Measurements from ENCODE around the gene OGFOD1. TPM values are rescaled to one million over a fixed set of nuclear protein-coding genes. Genes with fewer than 3 reads are reported as not detected.
A peak's percentile ranks its signal among the peaks of the same experiment; 100 is the strongest.

Gene OGFOD1
- total RNA-seq, 2 donors from 2014 or later, result 62.6 to 66.1 TPM

DNA sequence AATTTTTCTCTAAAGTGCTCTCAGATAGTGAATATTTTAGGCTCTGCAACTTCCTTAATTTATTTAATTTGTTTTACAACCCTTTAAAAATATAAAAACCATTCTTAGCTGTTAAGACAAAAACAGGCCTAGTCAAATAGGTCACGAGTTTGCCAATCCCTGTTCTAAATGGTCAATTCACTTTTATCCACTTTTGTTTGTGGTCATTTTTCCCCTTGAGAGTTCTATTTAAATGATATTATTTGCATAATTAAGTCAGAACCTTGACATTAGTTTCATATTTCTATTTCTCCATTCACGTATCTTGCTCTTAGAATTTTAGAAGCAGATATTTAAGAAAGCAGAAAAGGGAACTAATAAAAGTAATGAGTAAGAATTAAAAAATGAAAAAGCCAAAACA, 30.0 kb upstream of the OGFOD1 start:
- H3K27me3 Mint-ChIP-seq (ENCODE audit: low read depth), result no peaks in the 10 kb centered on the region
- H3K36me3 Mint-ChIP-seq (ENCODE audit: insufficient read depth in 2 of 2), result peaks cover 0 to 4% of the 10 kb centered on the region in 2 donors
- no peak for ATAC-seq (replicated peaks in 1 of 2)
- peak overlapping the region; percentile 49 for H3K27ac Mint-ChIP-seq
- peaks cover 46% of the 10 kb centered on the region for H3K4me1 Mint-ChIP-seq (ENCODE audit: low read depth)
- H3K4me3 Mint-ChIP-seq, result no peak overlapping the region
- no peak for DNase-seq
- no peaks in the 10 kb centered on the region for H3K9me3 Mint-ChIP-seq

GRCh38 chr16:56421976-56422669, 29.2 kb upstream of the OGFOD1 start:
- Mint-ChIP-seq H3K27me3 (ENCODE audit: low read depth) (no peaks in the 10 kb centered on the region), H3K9me3 (no peaks in the 10 kb centered on the region), H3K27ac (peak overlapping the region; percentile 49), H3K4me3 (peak overlapping the region; percentile 5 to 53), H3K36me3 (ENCODE audit: insufficient read depth in 2 of 2) (peaks cover 0 to 4% of the 10 kb centered on the region in 2 donors), H3K4me1 (ENCODE audit: low read depth) (peaks cover 50% of the 10 kb centered on the region)
- no peak for DNase-seq
- ATAC-seq (replicated peaks in 1 of 2), result no peak

GRCh38 chr16:56422896-56423441, 28.4 kb upstream of the OGFOD1 start:
- Mint-ChIP-seq H3K4me3 (peak overlapping the region; percentile 33 to 53), H3K27ac (no peak overlapping the region), H3K36me3 (ENCODE audit: insufficient read depth in 2 of 2) (peaks cover 0 to 4% of the 10 kb centered on the region in 2 donors), H3K9me3 (no peaks in the 10 kb centered on the region), H3K4me1 (ENCODE audit: low read depth) (peaks cover 56% of the 10 kb centered on the region), H3K27me3 (ENCODE audit: low read depth) (no peaks in the 10 kb centered on the region)
- no peak for DNase-seq
- ATAC-seq (replicated peaks in 1 of 2), result no peak

- ATAC-seq (replicated peaks in 1 of 2), result no peak
Measured at GRCh38 chr16:56423584-56424403, 27.6 kb upstream of the OGFOD1 start.

GRCh38 chr16:56424404-56424764, 27.0 kb upstream of the OGFOD1 start:
- DNase-seq, result no peak
- ATAC-seq (replicated peaks in 1 of 2), result no peak
- Mint-ChIP-seq H3K4me3 (peak overlapping the region; percentile 90 to 99), H3K36me3 (ENCODE audit: insufficient read depth in 2 of 2) (peaks cover 0 to 4% of the 10 kb centered on the region in 2 donors), H3K27ac (peak overlapping the region; percentile 96), H3K9me3 (no peaks in the 10 kb centered on the region), H3K27me3 (ENCODE audit: low read depth) (no peaks in the 10 kb centered on the region), H3K4me1 (ENCODE audit: low read depth) (peaks cover 56% of the 10 kb centered on the region)

More at GRCh38 chr16:56423584-56424403, 27.6 kb upstream of the OGFOD1 start:
- H3K4me3 Mint-ChIP-seq, result peak overlapping the region; percentile 90 to 99
- H3K27ac Mint-ChIP-seq, result peak overlapping the region; percentile 96
- H3K27me3 Mint-ChIP-seq (ENCODE audit: low read depth), result no peaks in the 10 kb centered on the region
- no peaks in the 10 kb centered on the region for H3K9me3 Mint-ChIP-seq
- no peak for DNase-seq
- H3K4me1 Mint-ChIP-seq (ENCODE audit: low read depth), result peaks cover 56% of the 10 kb centered on the region
- peaks cover 0 to 4% of the 10 kb centered on the region in 2 donors for H3K36me3 Mint-ChIP-seq (ENCODE audit: insufficient read depth in 2 of 2)

DNA sequence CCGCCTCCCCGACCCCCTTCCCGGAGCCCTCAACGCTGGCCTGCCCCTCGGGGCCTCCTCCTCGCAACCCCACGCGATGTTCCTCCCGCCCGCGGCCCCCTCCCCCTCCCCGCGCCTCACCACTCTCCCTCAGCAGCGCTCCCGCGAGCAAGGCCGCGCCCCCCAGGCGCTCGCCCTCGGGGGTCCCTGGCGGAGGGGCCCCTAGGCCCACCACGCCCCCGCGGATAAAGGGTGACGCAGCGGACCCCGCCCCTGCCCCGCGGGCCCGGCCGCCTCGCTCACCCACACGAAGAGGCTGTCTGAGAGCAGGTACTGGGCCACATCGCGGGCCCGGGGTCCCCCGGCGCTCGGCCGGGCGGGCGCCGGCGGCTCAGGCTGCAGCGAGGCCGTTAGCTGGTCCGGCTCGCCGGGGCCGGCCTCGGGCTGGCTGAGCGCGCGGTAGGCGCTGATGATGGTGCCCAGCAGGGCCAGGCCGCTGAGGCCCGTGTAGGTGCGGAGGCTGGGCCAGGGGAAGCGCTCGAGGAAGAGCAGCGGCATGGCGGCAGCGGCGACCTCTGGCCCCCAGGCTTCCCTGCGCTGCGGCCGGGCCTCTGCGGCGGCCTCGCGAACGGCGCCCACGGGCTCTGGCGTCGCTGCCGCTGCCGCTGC, 26.4 kb upstream of the OGFOD1 start:
- no peaks in the 10 kb centered on the region for H3K9me3 Mint-ChIP-seq
- H3K4me1 Mint-ChIP-seq (ENCODE audit: low read depth), result peaks cover 56% of the 10 kb centered on the region
- H3K36me3 Mint-ChIP-seq (ENCODE audit: insufficient read depth in 2 of 2), result peaks cover 0 to 4% of the 10 kb centered on the region in 2 donors
- H3K4me3 Mint-ChIP-seq, result peak overlapping the region; percentile 90 to 99
- DNase-seq (peak; percentile 57 to 58), ATAC-seq (replicated peaks in 1 of 2) (peak; percentile 40 to 54)
- no peaks in the 10 kb centered on the region for H3K27me3 Mint-ChIP-seq (ENCODE audit: low read depth)
- peak overlapping the region; percentile 96 for H3K27ac Mint-ChIP-seq

DNA sequence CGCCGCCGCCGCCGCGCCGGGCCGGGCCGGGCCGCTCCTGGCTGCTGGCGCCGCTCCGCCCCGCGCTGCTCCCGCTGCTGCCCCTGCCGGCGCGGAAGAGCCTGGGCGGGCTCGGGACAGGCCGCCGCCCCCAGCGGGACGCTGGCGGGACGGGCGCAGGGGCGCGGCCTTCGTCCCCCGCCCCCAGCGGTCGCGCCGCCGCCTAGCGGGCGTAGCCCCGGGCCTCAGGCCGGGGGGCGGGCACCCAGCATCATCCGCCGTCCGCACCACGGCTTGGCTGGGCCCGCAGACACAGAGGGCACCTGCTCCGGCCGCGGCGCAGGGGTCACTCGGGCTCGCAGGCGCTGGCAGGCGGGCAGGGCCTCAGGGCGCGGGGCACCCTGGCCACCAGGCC, 25.9 kb upstream of the OGFOD1 start, which contains the start of gene AMFR:
Gene AMFR (minus strand): TSS at position 107 of the 394 bp plus-strand sequence. CDS start 218 bp downstream, outside the sequence.
- peak; percentile 94 to 96 for ATAC-seq (replicated peaks in 1 of 2)
- Mint-ChIP-seq H3K9me3 (no peaks in the 10 kb centered on the region), H3K27ac (peak within 1 kb of the TSS; percentile 96), H3K36me3 (ENCODE audit: insufficient read depth in 2 of 2) (peaks cover under 1 to 4% of the 10 kb centered on the region in 2 donors), H3K27me3 (ENCODE audit: low read depth) (no peaks in the 10 kb centered on the region), H3K4me1 (ENCODE audit: low read depth) (peaks cover 51% of the 10 kb centered on the region), H3K4me3 (peak within 1 kb of the TSS; percentile 90 to 99)
- peak; percentile 82 to 86 for DNase-seq

GRCh38 chr16:56426585-56426984, 24.8 kb upstream of the OGFOD1 start:
- Mint-ChIP-seq H3K4me3 (peak overlapping the region; percentile 71 to 89), H3K9me3 (no peaks in the 10 kb centered on the region), H3K27me3 (ENCODE audit: low read depth) (no peaks in the 10 kb centered on the region), H3K4me1 (ENCODE audit: low read depth) (peaks cover 42% of the 10 kb centered on the region), H3K36me3 (ENCODE audit: insufficient read depth in 2 of 2) (peaks cover 4 to 7% of the 10 kb centered on the region in 2 donors), H3K27ac (peak overlapping the region; percentile 91)
- no peak for ATAC-seq (replicated peaks in 1 of 2)
- DNase-seq, result no peak

- no peak for DNase-seq
Measured at GRCh38 chr16:56428091-56428490, 23.3 kb upstream of the OGFOD1 start.

DNA sequence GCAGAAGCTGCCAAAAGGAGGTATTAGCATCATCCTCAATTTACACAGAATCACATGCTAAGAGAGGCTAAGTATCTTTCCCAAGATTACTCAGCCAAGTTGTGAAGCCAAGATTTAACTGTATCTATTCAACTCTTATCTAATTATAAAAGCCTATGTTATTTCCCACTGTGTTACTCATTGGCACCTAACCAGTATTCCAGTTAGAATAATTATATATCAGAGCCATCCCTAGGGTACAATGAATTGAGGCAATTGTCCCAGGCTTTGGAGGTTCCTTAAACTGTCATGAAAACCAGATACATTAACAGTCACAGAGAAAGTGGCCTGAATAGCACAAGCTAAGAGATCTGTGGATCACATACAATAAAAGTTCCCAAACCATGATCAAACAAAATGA, 15.1 kb upstream of the OGFOD1 start:
- ATAC-seq (replicated peaks in 1 of 2) (no peak), DNase-seq (no peak)
- Mint-ChIP-seq H3K4me1 (ENCODE audit: low read depth) (no peaks in the 10 kb centered on the region), H3K27ac (peak overlapping the region; percentile 84), H3K27me3 (ENCODE audit: low read depth) (no peaks in the 10 kb centered on the region), H3K9me3 (no peaks in the 10 kb centered on the region), H3K4me3 (no peak overlapping the region), H3K36me3 (ENCODE audit: insufficient read depth in 2 of 2) (peaks cover 8 to 29% of the 10 kb centered on the region in 2 donors)

More at GRCh38 chr16:56428091-56428490, 23.3 kb upstream of the OGFOD1 start:
- H3K4me3 Mint-ChIP-seq, result peak overlapping the region in 1 of 2 donors; percentile 6
- H3K36me3 Mint-ChIP-seq (ENCODE audit: insufficient read depth in 2 of 2), result peaks cover 6 to 15% of the 10 kb centered on the region in 2 donors
- H3K27me3 Mint-ChIP-seq (ENCODE audit: low read depth), result no peaks in the 10 kb centered on the region
- peak overlapping the region; percentile 40 for H3K27ac Mint-ChIP-seq
- no peaks in the 10 kb centered on the region for H3K9me3 Mint-ChIP-seq
- ATAC-seq (replicated peaks in 1 of 2), result peak in 1 of 2 donors; percentile 4
- H3K4me1 Mint-ChIP-seq (ENCODE audit: low read depth), result peaks cover 27% of the 10 kb centered on the region

DNA sequence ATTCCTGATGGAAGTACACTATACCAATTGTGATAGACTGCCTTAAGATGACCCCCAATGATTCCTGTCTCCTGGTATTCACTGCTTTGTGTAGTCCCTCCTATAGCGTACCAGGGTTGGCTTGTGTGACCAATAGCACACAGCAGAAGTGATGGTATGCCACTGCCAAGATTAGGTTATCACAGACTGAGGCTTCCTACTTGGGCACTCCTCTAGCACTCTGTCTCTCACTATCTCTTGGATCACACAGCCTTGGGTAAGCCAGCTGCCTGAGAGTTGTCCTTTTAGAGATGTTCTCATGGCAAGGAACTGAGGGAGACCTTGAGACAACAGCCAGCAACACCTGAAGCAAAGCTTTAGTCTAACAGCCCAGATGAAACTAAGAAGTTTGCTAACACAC, 13.3 kb upstream of the OGFOD1 start:
- H3K27me3 Mint-ChIP-seq (ENCODE audit: low read depth), result no peaks in the 10 kb centered on the region
- no peak overlapping the region for H3K4me3 Mint-ChIP-seq
- peaks cover 11 to 28% of the 10 kb centered on the region in 2 donors for H3K36me3 Mint-ChIP-seq (ENCODE audit: insufficient read depth in 2 of 2)
- peak in 1 of 2 donors; percentile 23 for ATAC-seq (replicated peaks in 1 of 2)
- H3K9me3 Mint-ChIP-seq, result no peaks in the 10 kb centered on the region
- H3K4me1 Mint-ChIP-seq (ENCODE audit: low read depth), result no peaks in the 10 kb centered on the region
- peak overlapping the region; percentile 59 for H3K27ac Mint-ChIP-seq
- DNase-seq, result no peak

DNA sequence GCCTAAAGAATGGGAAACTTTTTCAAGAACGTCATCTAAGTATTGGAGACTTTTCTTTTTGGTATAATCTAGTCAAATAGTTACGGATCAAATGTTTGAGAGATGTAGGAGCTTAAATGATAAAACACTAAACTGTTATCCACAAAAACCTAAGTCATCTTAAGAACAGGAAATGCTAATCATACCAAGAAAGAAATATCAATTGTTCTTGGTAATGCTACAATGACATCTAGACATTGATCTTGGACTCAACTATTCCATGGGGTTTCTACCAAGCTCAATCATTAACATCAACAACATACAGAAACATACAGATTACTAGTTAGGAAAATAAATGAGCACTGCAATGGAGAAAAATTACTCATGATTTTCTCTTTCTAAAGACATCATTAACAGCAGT, 4.1 kb upstream of the OGFOD1 start:
- Mint-ChIP-seq H3K27ac (peak overlapping the region; percentile 100), H3K36me3 (ENCODE audit: insufficient read depth in 2 of 2) (peaks cover 12 to 37% of the 10 kb centered on the region in 2 donors), H3K9me3 (no peaks in the 10 kb centered on the region), H3K4me3 (peak overlapping the region; percentile 92 to 93), H3K4me1 (ENCODE audit: low read depth) (peaks cover 41% of the 10 kb centered on the region), H3K27me3 (ENCODE audit: low read depth) (no peaks in the 10 kb centered on the region)
- ATAC-seq (replicated peaks in 1 of 2) (peak in 1 of 2 donors; percentile 16), DNase-seq (no peak)

All from activated T-cell treated with anti-CD3 and anti-CD28 coated beads, Interleukin-2, amount 50 U/mL, for 72 hours (primary cell).